Kidney (tissue), 14 donors: ENCODE results near the gene RNF150. TPM values are rescaled to one million over a fixed set of nuclear protein-coding genes. Genes with fewer than 3 reads are reported as not detected.

Experiments
- DNase-seq, 5 donors: peaks; one replicate each; pipeline ENCODE4 v3.0.0-alpha.2; 2013 to 2020
- FAIRE-seq: peaks from 2 replicates; lab custom pipeline; 2012; peaks lifted over from hg19 to GRCh38; lab: Jason Lieb, UNC
- H3K27ac ChIP-seq, 2 donors: one replicate each; pipeline ENCODE4 v1.7.0; 2013; ENCODE audit warnings: low read depth in 2 of 2, low read length in 2 of 2, inconsistent platforms in 1 of 2
- H3K27me3 ChIP-seq: one replicate; pipeline ENCODE4 v1.7.1; 2013; ENCODE audit warnings: low read length, inconsistent platforms; ENCODE audit not compliant: control insufficient read depth, insufficient read depth
- H3K36me3 ChIP-seq, 3 donors: one replicate each; pipeline versions ENCODE4 v1.7.0 to v1.7.1; 2013; ENCODE audit warnings: low read length in 3 of 3, control low read depth in 1 of 3, inconsistent platforms in 1 of 3; ENCODE audit not compliant: insufficient read depth in 3 of 3, control insufficient read depth in 2 of 3
- H3K4me1 ChIP-seq, 3 donors: one replicate each; pipeline versions ENCODE4 v1.7.0 to v1.7.1; 2013; ENCODE audit warnings: low read length in 3 of 3, inconsistent platforms in 1 of 3, low read depth in 1 of 3; ENCODE audit not compliant: control insufficient read depth in 2 of 3, insufficient read depth in 2 of 3
- H3K4me3 ChIP-seq, 3 donors: one replicate each; pipeline versions ENCODE4 v1.7.0 to v1.8.1; 2013; ENCODE audit warnings: low read length in 3 of 3, control low read depth in 1 of 3, inconsistent platforms in 1 of 3
- H3K9ac ChIP-seq, 3 donors: one replicate each; pipeline versions ENCODE4 v1.7.0 to v1.7.1; 2013; ENCODE audit warnings: low read length in 3 of 3, control low read depth in 1 of 3, inconsistent platforms in 1 of 3
- H3K9me3 ChIP-seq, 3 donors: one replicate each; pipeline versions ENCODE4 v1.7.0 to v1.7.1; 2013; ENCODE audit warnings: low read length in 3 of 3, control low read depth in 1 of 3, inconsistent platforms in 1 of 3; ENCODE audit not compliant: control insufficient read depth in 2 of 3, insufficient read depth in 1 of 3
- intact Hi-C: fragments of 100-400 bp; cut with DNase I; formaldehyde crosslinking; loops from one replicate; pipeline ENCODE4 v1.11.1; 2022
- polyA plus RNA-seq: library from polyadenylated mRNA; stranded (reverse); fragments of 350-450 nt; fragmentation: Illumina TruSeq; extraction: RNeasy Lipid Tissue Mini Kit (QIAGEN cat#74804); gene quantifications from one replicate; pipeline ENCODE4 v1.2.3, GENCODE V29; 2014; ENCODE audit warnings: low read depth, low replicate concordance; ENCODE audit not compliant: insufficient read depth
- total RNA-seq: library from RNA; stranded (reverse); fragmentation: NEBNext Ultra II Directional; extraction: Animal tissue kit (Norgen Biotek cat#: 25700); gene quantifications from one replicate; pipeline ENCODE4 v1.2.1, GENCODE V29; 2021
- TF ChIP-seq, protein P1 (sequence below): IDR thresholded peaks from 3 replicates; pipeline ENCODE4 v1.5.1; 2012; ENCODE audit warnings: mild to moderate bottlenecking, moderate library complexity, borderline replicate concordance; ENCODE audit not compliant: insufficient read depth; ENCODE audit errors: extremely low read depth
- donor health status: control.
- donor health status: control.
- donor health status: control.
- donor health status: control.
- donor health status: control.
- donor health status: DM: yes; HTN: yes; CAD: no.
- donor health status: Normal renal cell carcinoma (clear cell type).

The RNF150 gene
- total and polyA plus RNA-seq, 2 donors from 2014 or later: 5.0 to 34.2 TPM

DNA sequence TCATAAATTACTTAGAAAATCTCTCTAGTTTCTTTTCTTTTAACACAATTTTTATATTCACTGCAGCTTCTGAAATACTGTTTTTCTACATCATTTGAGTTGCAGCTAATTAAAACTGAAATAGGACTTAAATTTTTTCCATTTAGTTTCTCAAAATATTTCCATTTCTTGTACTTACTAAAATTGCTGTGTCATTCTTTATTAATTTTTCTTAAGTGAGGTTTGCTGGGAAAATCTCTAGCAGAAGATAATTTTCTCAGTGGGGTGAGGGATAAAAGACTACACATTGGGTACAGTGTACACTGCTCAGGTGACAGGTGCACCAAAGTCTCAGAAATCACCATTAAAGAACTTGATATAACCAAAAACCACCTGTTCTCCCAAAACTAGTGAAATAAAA, 57.7 kb downstream of the RNF150 start:
- Histone ChIP-seq H3K9me3 (no peaks in the 10 kb centered on the region), H3K27ac (no peak overlapping the region), H3K4me3 (no peak overlapping the region), H3K4me1 (peaks cover 0 to 7% (median 2%) of the 10 kb centered on the region in 3 donors), H3K9ac (no peak overlapping the region), H3K27me3 (no peaks in the 10 kb centered on the region), H3K36me3 (no peaks in the 10 kb centered on the region)
- no peak for DNase-seq
- no peak for FAIRE-seq
- TF ChIP-seq, protein P1, sequence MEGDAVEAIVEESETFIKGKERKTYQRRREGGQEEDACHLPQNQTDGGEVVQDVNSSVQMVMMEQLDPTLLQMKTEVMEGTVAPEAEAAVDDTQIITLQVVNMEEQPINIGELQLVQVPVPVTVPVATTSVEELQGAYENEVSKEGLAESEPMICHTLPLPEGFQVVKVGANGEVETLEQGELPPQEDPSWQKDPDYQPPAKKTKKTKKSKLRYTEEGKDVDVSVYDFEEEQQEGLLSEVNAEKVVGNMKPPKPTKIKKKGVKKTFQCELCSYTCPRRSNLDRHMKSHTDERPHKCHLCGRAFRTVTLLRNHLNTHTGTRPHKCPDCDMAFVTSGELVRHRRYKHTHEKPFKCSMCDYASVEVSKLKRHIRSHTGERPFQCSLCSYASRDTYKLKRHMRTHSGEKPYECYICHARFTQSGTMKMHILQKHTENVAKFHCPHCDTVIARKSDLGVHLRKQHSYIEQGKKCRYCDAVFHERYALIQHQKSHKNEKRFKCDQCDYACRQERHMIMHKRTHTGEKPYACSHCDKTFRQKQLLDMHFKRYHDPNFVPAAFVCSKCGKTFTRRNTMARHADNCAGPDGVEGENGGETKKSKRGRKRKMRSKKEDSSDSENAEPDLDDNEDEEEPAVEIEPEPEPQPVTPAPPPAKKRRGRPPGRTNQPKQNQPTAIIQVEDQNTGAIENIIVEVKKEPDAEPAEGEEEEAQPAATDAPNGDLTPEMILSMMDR: no peak
- intact Hi-C loops: no loop called here

DNA sequence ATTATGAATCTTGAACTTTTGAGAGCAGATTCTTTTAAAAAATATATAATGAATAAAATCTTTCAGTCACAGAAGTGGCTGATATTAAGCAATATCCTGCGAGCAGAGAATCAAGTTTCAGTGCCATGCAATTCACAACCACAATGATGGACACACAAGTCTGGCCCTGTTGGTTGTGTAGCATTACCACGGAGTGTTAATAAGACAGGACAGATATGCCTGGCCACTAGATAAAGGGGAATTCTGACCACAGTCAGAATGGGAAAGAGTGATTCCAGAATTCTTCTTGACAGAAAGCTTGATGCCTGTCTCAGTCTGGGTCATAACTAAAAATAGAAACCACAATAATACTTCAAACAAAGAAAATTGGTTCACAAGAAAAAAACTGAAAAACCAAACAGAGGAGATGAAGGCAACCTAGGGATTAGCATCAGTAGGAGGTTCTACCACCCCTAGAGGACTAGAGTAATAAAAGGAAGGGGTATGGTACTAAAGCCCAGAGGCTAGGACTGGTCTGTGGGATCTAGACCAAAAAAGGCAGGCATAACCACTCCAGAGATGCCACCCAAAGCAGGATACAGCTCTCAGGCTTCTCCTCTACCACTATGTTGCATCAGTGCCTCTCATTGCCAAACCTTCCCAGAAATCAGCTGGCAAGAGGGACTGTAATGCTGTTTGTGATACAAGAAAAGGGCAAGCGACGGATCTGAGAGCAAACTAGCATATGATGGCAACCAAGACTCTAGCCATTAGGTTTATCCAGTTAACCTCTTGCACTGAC, 59.0 kb downstream of the RNF150 start:
- no peaks in the 10 kb centered on the region for H3K27me3 ChIP-seq
- no peaks in the 10 kb centered on the region for H3K9me3 ChIP-seq
- H3K4me1 ChIP-seq: peaks cover 0 to 5% (median 2%) of the 10 kb centered on the region in 3 donors
- intact Hi-C loops: no loop called here
- DNase-seq (no peak), FAIRE-seq (no peak)
- TF ChIP-seq, protein P1: no peak
- no peak overlapping the region for H3K4me3 ChIP-seq
- no peak overlapping the region for H3K27ac ChIP-seq
- no peak overlapping the region for H3K9ac ChIP-seq
- no peaks in the 10 kb centered on the region for H3K36me3 ChIP-seq

DNA sequence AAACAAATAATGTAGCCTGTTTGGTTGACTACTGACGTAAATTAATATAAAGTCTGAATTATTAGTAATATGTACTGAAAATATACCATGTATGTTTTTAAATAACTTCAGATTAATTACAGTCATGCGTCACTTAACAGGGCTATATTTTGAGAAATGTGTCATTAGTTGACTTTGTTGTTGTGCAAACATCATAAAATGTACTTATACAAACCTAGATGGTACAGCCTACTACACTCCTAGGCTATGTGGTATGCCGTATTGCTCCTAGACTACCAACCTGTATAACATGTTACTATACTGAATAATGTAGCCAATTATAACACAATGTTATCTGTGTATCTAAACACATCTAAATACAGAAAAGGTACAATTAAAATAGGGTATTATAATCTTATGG, 66.6 kb downstream of the RNF150 start:
- H3K4me3 ChIP-seq: no peak overlapping the region
- no peaks in the 10 kb centered on the region for H3K27me3 ChIP-seq
- intact Hi-C loops: no loop called here
- TF ChIP-seq, protein P1: no peak
- no peaks in the 10 kb centered on the region for H3K36me3 ChIP-seq
- H3K9me3 ChIP-seq: no peaks in the 10 kb centered on the region
- no peak overlapping the region for H3K27ac ChIP-seq
- DNase-seq (no peak), FAIRE-seq (no peak)
- H3K9ac ChIP-seq: no peak overlapping the region
- H3K4me1 ChIP-seq: no peaks in the 10 kb centered on the region

DNA sequence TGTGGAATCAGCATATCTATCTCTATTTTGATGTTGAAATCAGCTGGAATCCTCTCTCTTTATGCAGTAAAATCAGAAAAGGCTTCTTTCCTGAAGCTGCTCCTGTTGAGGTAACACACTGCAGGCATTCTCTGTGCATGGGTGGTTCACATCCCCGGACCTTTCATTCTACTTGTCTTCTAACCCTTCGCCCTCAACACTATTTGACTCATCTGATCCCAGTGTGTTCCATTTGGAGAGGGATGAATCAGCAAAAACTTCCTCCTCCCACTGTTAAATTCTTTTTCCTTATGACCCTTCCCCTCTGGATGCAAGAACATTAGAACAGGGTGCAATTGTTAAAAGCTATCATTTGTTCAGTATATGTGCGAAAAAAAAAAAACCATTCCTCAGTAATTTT, 67.4 kb downstream of the RNF150 start:
- no peaks in the 10 kb centered on the region for H3K27me3 ChIP-seq
- no peak for FAIRE-seq
- DNase-seq: no peak
- no peak overlapping the region for H3K4me3 ChIP-seq
- H3K4me1 ChIP-seq: no peaks in the 10 kb centered on the region
- TF ChIP-seq, protein P1: no peak
- intact Hi-C loops: no loop called here
- H3K9me3 ChIP-seq: no peaks in the 10 kb centered on the region
- H3K9ac ChIP-seq: no peak overlapping the region
- H3K36me3 ChIP-seq: no peaks in the 10 kb centered on the region
- no peak overlapping the region for H3K27ac ChIP-seq
